Activated B cell treated with CpG ODN at 0.5 μM for 24 hours (primary cell): Measurements from ENCODE around the gene ANKFY1. TPM values are rescaled to one million over a fixed set of nuclear protein-coding genes. Genes with fewer than 3 reads are reported as not detected.

Source experiments
- ATAC-seq: fragments of 200-7000 bp; cut with Tn5 transposase; one replicate; pipeline ENCODE4 v1.10.0; 2021; ENCODE audit warnings: low read depth, mild to moderate bottlenecking, moderate library complexity
- CTCF ChIA-PET: fragments of 350-600 bp; sonication (Branson Sonifier 250); formaldehyde crosslinking; loops from one replicate; lab custom pipeline; 2021; ENCODE audit warnings: antibody characterized with exemption; lab: Charles Lee
- POLR2A ChIA-PET: fragments of 350-600 bp; sonication (Branson Sonifier 250); formaldehyde crosslinking; loops from one replicate; lab custom pipeline; 2021; ENCODE audit warnings: antibody characterized with exemption; lab: Charles Lee
- DNase-seq: peaks from one replicate; pipeline ENCODE4 v3.0.0; 2022
- H3K27ac Mint-ChIP-seq: one replicate; pipeline ENCODE4 v1.8.0; 2020; ENCODE audit warnings: mixed read lengths
- H3K27me3 Mint-ChIP-seq: one replicate; pipeline ENCODE4 v1.8.0; 2021; ENCODE audit warnings: mixed read lengths
- H3K36me3 Mint-ChIP-seq: one replicate; pipeline ENCODE4 v1.8.0; 2021; ENCODE audit warnings: low read depth, mixed read lengths
- H3K4me1 Mint-ChIP-seq: one replicate; pipeline ENCODE4 v1.8.0; 2021; ENCODE audit warnings: mixed read lengths
- H3K4me3 Mint-ChIP-seq: one replicate; pipeline ENCODE4 v1.8.0; 2020; ENCODE audit warnings: mild to moderate bottlenecking, mixed read lengths
- H3K9me3 Mint-ChIP-seq: one replicate; pipeline ENCODE4 v1.8.0; 2020; ENCODE audit warnings: mixed read lengths
- CTCF ChIP-seq: fragments of 200-600 bp; IDR thresholded peaks from one replicate; pipeline ENCODE4 v1.8.0; 2022; ENCODE audit warnings: antibody characterized with exemption, mild to moderate bottlenecking
- intact Hi-C: fragments of 100-400 bp; cut with micrococcal nuclease; formaldehyde crosslinking; loops from one replicate; pipeline ENCODE4 v1.15.1; 2024
- total RNA-seq: library from RNA; stranded (reverse); gene quantifications from 2 replicates; pipeline ENCODE4 v1.2.3, GENCODE V29; 2022

Gene ANKFY1
- total RNA-seq, 1 donor from 2014 or later: 50.2 TPM

GRCh38 chr17:4249452-4250029 lies 14.2 kb downstream of the ANKFY1 start:
- no peak for TF ChIP-seq CTCF
- ChIA-PET POLR2A (no interaction called here), CTCF (interaction anchor here (0.8 to 1.8 kb wide), 9 partner anchors 10 to 163 kb away, joined by 3 to 7 read pairs (median 3); no protein-coding TSS in a partner anchor)
- DNase-seq: no peak
- no peak overlapping the region for H3K4me3 Mint-ChIP-seq
- H3K27me3 Mint-ChIP-seq: no peaks in the 10 kb centered on the region
- H3K4me1 Mint-ChIP-seq: peaks cover 18% of the 10 kb centered on the region
- H3K36me3 Mint-ChIP-seq: peaks cover 30% of the 10 kb centered on the region
- ATAC-seq: peak; percentile 42
- no peak overlapping the region for H3K27ac Mint-ChIP-seq
- H3K9me3 Mint-ChIP-seq: no peaks in the 10 kb centered on the region
- intact Hi-C loops: no loop called here

GRCh38 chr17:4248504-4249277 lies 15.1 kb downstream of the ANKFY1 start:
- CTCF ChIA-PET: interaction anchor here (0.8 to 1.8 kb wide), 7 partner anchors 10 to 164 kb away, joined by 3 to 7 read pairs (median 3); no protein-coding TSS in a partner anchor
- peaks cover 28% of the 10 kb centered on the region for H3K36me3 Mint-ChIP-seq
- intact Hi-C loops: no loop called here
- H3K9me3 Mint-ChIP-seq: no peaks in the 10 kb centered on the region
- H3K4me1 Mint-ChIP-seq: peaks cover 20% of the 10 kb centered on the region
- H3K4me3 Mint-ChIP-seq: no peak overlapping the region
- H3K27me3 Mint-ChIP-seq: no peaks in the 10 kb centered on the region
- DNase-seq (no peak), ATAC-seq (no peak)
- POLR2A ChIA-PET: no interaction called here
- no peak overlapping the region for H3K27ac Mint-ChIP-seq
- TF ChIP-seq CTCF: no peak

GRCh38 chr17:4247971-4248388 lies 15.8 kb downstream of the ANKFY1 start:
- no peak for DNase-seq
- H3K9me3 Mint-ChIP-seq: no peaks in the 10 kb centered on the region
- peaks cover 29% of the 10 kb centered on the region for H3K36me3 Mint-ChIP-seq
- TF ChIP-seq CTCF: no peak
- H3K4me1 Mint-ChIP-seq: peaks cover 20% of the 10 kb centered on the region
- no peak overlapping the region for H3K4me3 Mint-ChIP-seq
- ChIA-PET CTCF (interaction anchor here (0.6 to 1.0 kb wide), 2 partner anchors 15 to 32 kb away, joined by 3 read pairs; no protein-coding TSS in a partner anchor), POLR2A (no interaction called here)
- no peak overlapping the region for H3K27ac Mint-ChIP-seq
- intact Hi-C loops: no loop called here
- no peak for ATAC-seq
- no peaks in the 10 kb centered on the region for H3K27me3 Mint-ChIP-seq

GRCh38 chr17:4247361-4247970 lies 16.3 kb downstream of the ANKFY1 start:
- CTCF ChIA-PET: interaction anchor here (0.6 to 1.0 kb wide), 2 partner anchors 14 to 32 kb away, joined by 3 read pairs; no protein-coding TSS in a partner anchor
- no peaks in the 10 kb centered on the region for H3K27me3 Mint-ChIP-seq
- peaks cover 32% of the 10 kb centered on the region for H3K36me3 Mint-ChIP-seq
- peaks cover 20% of the 10 kb centered on the region for H3K4me1 Mint-ChIP-seq
- H3K9me3 Mint-ChIP-seq: no peaks in the 10 kb centered on the region
- H3K4me3 Mint-ChIP-seq: no peak overlapping the region
- no peak for DNase-seq
- ATAC-seq: no peak
- TF ChIP-seq CTCF: no peak
- intact Hi-C loops: no loop called here
- POLR2A ChIA-PET: no interaction called here
- H3K27ac Mint-ChIP-seq: no peak overlapping the region

- Mint-ChIP-seq H3K4me3 (no peak overlapping the region), H3K27me3 (no peaks in the 10 kb centered on the region), H3K36me3 (peaks cover 35% of the 10 kb centered on the region), H3K27ac (no peak overlapping the region), H3K9me3 (no peaks in the 10 kb centered on the region), H3K4me1 (peaks cover 20% of the 10 kb centered on the region)
- no peak for TF ChIP-seq CTCF
- intact Hi-C loops: no loop called here
- POLR2A ChIA-PET: no interaction called here
- no peak for ATAC-seq
- CTCF ChIA-PET: no interaction called here
- no peak for DNase-seq
Observed at GRCh38 chr17:4246674-4247073, 17.1 kb downstream of the ANKFY1 start.
